KOPT-K1 (cell line): ENCODE data around the gene SELENOI.

ENCODE experiments used
- H3K27ac ChIP-seq: fragments of 200-600 bp; sonication (generic); 2 replicates; pipeline ENCODE4 v1.5.1; 2016; ENCODE audit warnings: antibody characterized with exemption, mild to moderate bottlenecking, low read depth, low read length; ENCODE audit not compliant: poor library complexity, severe bottlenecking
- H3K36me3 ChIP-seq: fragments of 200-600 bp; sonication (generic); 2 replicates; pipeline ENCODE4 v1.5.1; 2017; ENCODE audit warnings: antibody characterized with exemption, mild to moderate bottlenecking, low read length, moderate library complexity; ENCODE audit not compliant: insufficient read depth
- H3K9me3 ChIP-seq: fragments of 200-600 bp; sonication (generic); 2 replicates; pipeline ENCODE4 v1.5.1; 2017; ENCODE audit warnings: antibody characterized with exemption, low read length, mild to moderate bottlenecking; ENCODE audit not compliant: insufficient read depth, poor library complexity, severe bottlenecking

SELENOI gene

GRCh38 chr2:26400723-26401122 lies 54.8 kb downstream of the SELENOI start:
- Histone ChIP-seq H3K36me3 (no peaks in the 10 kb centered on the region; the same call in 1 of the 2 replicates), H3K9me3 (no peaks in the 10 kb centered on the region), H3K27ac (no peak overlapping the region)

GRCh38 chr2:26401739-26402541 lies 56.0 kb downstream of the SELENOI start, which contains the start of gene DRC1:
Gene DRC1 (plus strand): TSS chr2:26401920. CDS start chr2:26401990, 70 bp downstream.
- Histone ChIP-seq H3K9me3 (no peaks in the 10 kb centered on the region), H3K27ac (no peak within 1 kb of the TSS), H3K36me3 (no peaks in the 10 kb centered on the region)

- Histone ChIP-seq H3K9me3 (no peaks in the 10 kb centered on the region), H3K27ac (no peak overlapping the region), H3K36me3 (no peaks in the 10 kb centered on the region)
Observed at GRCh38 chr2:26407526-26407925, 61.6 kb downstream of the SELENOI start.

GRCh38 chr2:26409785-26410184 lies 63.8 kb downstream of the SELENOI start:
- H3K27ac ChIP-seq, result no peak overlapping the region
- H3K36me3 ChIP-seq, result no peaks in the 10 kb centered on the region

GRCh38 chr2:26410764-26411243 lies 64.9 kb downstream of the SELENOI start:
- Histone ChIP-seq H3K36me3 (no peaks in the 10 kb centered on the region), H3K9me3 (no peaks in the 10 kb centered on the region), H3K27ac (no peak overlapping the region)

More at GRCh38 chr2:26409785-26410184, 63.8 kb downstream of the SELENOI start:
- no peaks in the 10 kb centered on the region for H3K9me3 ChIP-seq

- no peaks in the 10 kb centered on the region for H3K36me3 ChIP-seq
- no peaks in the 10 kb centered on the region for H3K9me3 ChIP-seq
- H3K27ac ChIP-seq, result no peak overlapping the region
Observed at GRCh38 chr2:26411419-26411818, 65.5 kb downstream of the SELENOI start.

GRCh38 chr2:26412091-26412673 lies 66.2 kb downstream of the SELENOI start:
- Histone ChIP-seq H3K9me3 (no peaks in the 10 kb centered on the region), H3K36me3 (no peaks in the 10 kb centered on the region), H3K27ac (no peak overlapping the region)

- no peaks in the 10 kb centered on the region for H3K9me3 ChIP-seq
- no peaks in the 10 kb centered on the region for H3K36me3 ChIP-seq
- no peak overlapping the region for H3K27ac ChIP-seq
Observed at GRCh38 chr2:26414311-26414710, 68.4 kb downstream of the SELENOI start.

- Histone ChIP-seq H3K27ac (no peak overlapping the region), H3K36me3 (no peaks in the 10 kb centered on the region), H3K9me3 (no peaks in the 10 kb centered on the region)
Observed at GRCh38 chr2:26421961-26422360, 76.0 kb downstream of the SELENOI start.

- no peaks in the 10 kb centered on the region for H3K36me3 ChIP-seq
- H3K27ac ChIP-seq, result no peak overlapping the region
- H3K9me3 ChIP-seq, result no peaks in the 10 kb centered on the region
Observed at GRCh38 chr2:26422947-26423629, 77.1 kb downstream of the SELENOI start.

- Histone ChIP-seq H3K9me3 (no peaks in the 10 kb centered on the region), H3K36me3 (no peaks in the 10 kb centered on the region), H3K27ac (no peak overlapping the region)
Observed at GRCh38 chr2:26423750-26424149, 77.8 kb downstream of the SELENOI start.

GRCh38 chr2:26424221-26424620 lies 78.3 kb downstream of the SELENOI start:
- Histone ChIP-seq H3K27ac (no peak overlapping the region), H3K9me3 (no peaks in the 10 kb centered on the region), H3K36me3 (no peaks in the 10 kb centered on the region)

GRCh38 chr2:26428846-26429245 lies 82.9 kb downstream of the SELENOI start:
- Histone ChIP-seq H3K36me3 (no peaks in the 10 kb centered on the region), H3K9me3 (no peaks in the 10 kb centered on the region), H3K27ac (no peak overlapping the region)

GRCh38 chr2:26429779-26430578 lies 84.0 kb downstream of the SELENOI start:
- Histone ChIP-seq H3K36me3 (no peaks in the 10 kb centered on the region), H3K9me3 (no peaks in the 10 kb centered on the region), H3K27ac (no peak overlapping the region)
